Germinal center (tissue), 1 donor: ENCODE data around the gene TRIB2.

Experiments
- DNase-seq: peaks from one replicate; pipeline ENCODE4 v3.0.0; 2012; ENCODE audit warnings: mixed read lengths, low spot score

Gene TRIB2

DNA sequence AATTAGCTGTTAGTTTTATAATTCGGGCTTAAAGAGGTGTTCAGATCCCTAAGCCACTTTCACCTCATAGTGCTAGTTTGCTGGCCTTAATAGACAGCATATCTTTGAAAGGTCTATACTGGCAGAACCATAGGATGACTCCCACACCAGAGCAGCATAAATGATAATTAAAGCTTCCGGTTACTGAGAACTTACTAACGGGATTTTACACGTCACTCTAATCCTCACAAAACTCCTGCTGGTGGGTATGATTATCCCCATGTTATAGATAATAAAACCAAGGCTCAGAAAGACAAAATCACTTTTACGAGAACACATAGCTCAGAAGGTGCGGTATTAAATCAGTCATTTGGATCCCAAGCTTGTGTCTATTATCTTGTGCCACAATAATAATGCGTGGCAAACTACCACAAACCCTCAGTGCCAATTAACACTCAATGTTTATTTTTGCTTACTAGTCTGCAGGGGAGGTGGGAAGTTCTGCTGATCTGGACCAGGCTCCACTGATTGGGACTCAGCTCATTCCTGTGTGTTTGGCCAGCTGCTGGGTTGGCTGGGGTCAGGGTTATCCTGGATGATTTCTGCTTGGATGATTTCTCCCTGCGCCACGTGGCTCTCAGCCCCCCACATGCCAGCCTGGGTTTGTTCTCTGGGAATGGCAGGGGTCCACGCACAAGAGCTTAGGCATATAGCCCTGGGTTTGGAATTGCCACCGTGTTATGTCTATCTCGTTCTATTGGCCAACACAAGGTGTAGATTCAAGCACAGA, 62.3 kb downstream of the TRIB2 start:
- no peak for DNase-seq

DNA sequence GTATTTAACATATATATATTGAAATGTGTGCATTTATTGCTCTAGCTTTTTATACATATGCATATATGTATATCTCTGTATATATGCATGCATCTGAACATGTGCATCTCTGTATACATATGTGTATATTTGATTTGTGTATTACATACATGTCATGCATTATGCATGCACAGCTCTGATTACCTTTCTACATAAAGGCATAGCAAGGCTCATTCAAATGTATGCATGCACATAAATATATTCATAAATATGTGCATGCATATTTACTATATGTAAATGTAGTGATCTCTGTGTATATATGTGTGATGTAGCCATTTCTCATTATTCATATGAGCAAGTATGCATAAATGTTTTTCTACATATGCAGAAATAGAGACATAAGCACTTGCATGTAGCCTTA, 64.6 kb downstream of the TRIB2 start:
- DNase-seq: no peak

DNA sequence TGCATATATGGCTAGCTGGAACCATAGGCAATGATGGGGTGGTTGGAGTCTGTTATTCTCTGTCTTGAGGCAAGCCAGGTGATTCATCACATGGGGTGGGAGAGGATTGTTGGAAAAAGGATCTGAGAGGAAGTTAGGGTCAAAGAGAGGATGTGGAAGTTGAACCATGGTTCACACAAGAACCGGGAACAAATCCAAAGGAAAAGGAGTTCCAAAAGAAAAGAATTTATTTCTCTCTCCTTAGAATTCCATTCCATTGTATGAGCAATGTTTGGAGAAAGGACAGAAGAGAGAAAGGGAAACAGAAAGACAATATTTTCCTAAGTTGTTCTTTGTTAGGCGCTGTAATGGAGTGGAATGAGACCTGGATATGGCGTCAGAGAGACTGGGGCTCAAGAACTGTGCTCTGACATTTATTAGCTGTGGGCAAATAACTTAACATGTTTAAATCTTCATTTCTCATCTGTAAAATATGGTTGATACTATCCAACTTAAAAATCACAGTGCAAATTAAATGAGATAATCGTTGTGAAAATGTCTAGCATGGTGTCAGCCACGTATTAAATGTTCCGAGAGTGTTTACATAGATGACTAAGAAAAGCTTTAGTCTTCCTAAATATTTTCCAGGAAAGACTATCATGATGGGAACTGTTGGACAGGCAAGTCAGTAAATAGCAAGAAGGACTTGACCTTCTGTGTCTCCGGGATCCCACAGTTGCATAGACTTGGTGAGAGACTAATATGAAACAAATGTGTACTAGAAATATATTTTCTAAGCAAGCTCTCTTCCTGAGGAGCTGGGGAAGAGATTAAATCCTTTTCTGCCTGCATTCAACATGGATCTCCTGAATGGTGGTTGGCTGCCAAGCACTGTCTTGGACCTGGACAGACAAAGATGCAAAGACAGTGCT, 71.4 kb downstream of the TRIB2 start:
- DNase-seq: no peak

DNA sequence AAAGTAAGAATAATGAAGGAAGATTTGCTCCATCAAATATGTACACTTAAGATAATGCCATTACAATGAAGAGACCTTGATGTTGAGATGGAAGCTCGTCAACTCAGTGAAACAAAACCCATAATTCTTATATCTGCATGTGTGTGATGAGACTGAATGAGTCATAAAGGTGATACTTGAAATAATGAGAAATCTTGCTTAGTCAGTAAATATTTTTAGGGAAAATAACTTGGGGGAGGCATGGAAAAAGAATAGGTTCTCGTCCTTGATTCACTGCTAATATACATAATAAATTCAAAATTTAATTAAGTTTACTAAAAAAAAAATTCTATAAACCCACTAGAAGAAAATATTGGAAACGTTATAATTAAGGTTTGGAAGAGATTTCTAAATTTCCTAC, 75.2 kb downstream of the TRIB2 start:
- no peak for DNase-seq
